Adrenal gland (tissue), 12 donors: ENCODE results near the gene ELF2. TPM values are rescaled to one million over a fixed set of nuclear protein-coding genes. Genes with fewer than 3 reads are reported as not detected.
"Not testable (repeated sequence)": the region's sequence is repeated elsewhere in the genome, so short reads cannot be mapped to it uniquely, and the experiment has no call there.

Experiments
- DNase-seq, 7 donors: peaks; one replicate each; pipeline ENCODE4 v3.0.0-alpha.2; 2019 to 2020
- H3K27ac ChIP-seq, 5 donors: fragments of 200-600 bp; sonication (generic) in 4 of 5; 1 replicate in 3 of 5; 2 replicates in 2 of 5; pipeline versions ENCODE4 v1.5.1 to v1.8.0; 2016 to 2020; ENCODE audit warnings: mild to moderate bottlenecking in 1 of 5
- H3K27me3 ChIP-seq: fragments of 200-600 bp; 2 replicates; pipeline ENCODE4 v1.8.0; 2021
- H3K36me3 ChIP-seq, 2 donors: fragments of 200-600 bp; replicated peaks in 1 of 2; 1 replicate in 1 of 2; 2 replicates in 1 of 2; pipeline versions ENCODE4 v1.5.1 to v1.8.0; 2018 to 2022
- H3K4me1 ChIP-seq, 2 donors: fragments of 200-600 bp; replicated peaks in 1 of 2; 1 replicate in 1 of 2; 2 replicates in 1 of 2; pipeline versions ENCODE4 v1.5.1 to v1.8.0; 2018 to 2021
- H3K4me3 ChIP-seq, 4 donors: fragments of 200-600 bp; sonication (generic) in 3 of 4; one replicate each; pipeline ENCODE4 v1.5.1; 2016 to 2018
- H3K9me3 ChIP-seq, 3 donors: fragments of 200-600 bp; sonication (generic) in 1 of 3; replicated peaks in 1 of 3; 1 replicate in 2 of 3; 2 replicates in 1 of 3; pipeline versions ENCODE4 v1.5.1 to v1.8.0; 2016 to 2021
- CTCF ChIP-seq, 6 experiments: fragments of 450-650 bp in 4 of 6; fragments of 200-600 bp in 2 of 6; sonication (generic) in 1 of 6; IDR thresholded peaks; 1 replicate in 5 of 6; 2 replicates in 1 of 6; pipeline versions ENCODE4 v1.5.1 to v1.8.0; 2016 to 2021; ENCODE audit warnings: antibody characterized with exemption in 6 of 6, mild to moderate bottlenecking in 2 of 6, moderate library complexity in 1 of 6
- POLR2A ChIP-seq, 2 donors: fragments of 450-650 bp; IDR thresholded peaks; one replicate each; pipeline ENCODE4 v1.6.1; 2017; ENCODE audit warnings: antibody characterized with exemption in 2 of 2, mild to moderate bottlenecking in 2 of 2, moderate library complexity in 1 of 2
- WGBS, 4 donors: extraction: QIAGEN DNeasy Blood & Tissue Kit in 2 of 4; methylation state at CpG; one replicate each; pipeline versions ENCODE4 v1.1.5 to v1.1.7; 2013 to 2017; 5-methylcytosine and 5-hydroxymethylcytosine counted together
- intact Hi-C, 2 donors: fragments of 100-400 bp; cut with DNase I; formaldehyde crosslinking; loops; one replicate each; pipeline versions ENCODE4 v1.14.1 to v1.15.0; 2022 to 2023
- polyA plus RNA-seq, 3 donors: library from polyadenylated mRNA; stranded (reverse); fragments of 200-250 nt in 2 of 3; fragments of 350-450 nt in 1 of 3; fragmentation: Illumina TruSeq in 1 of 3; extraction: RNeasy Lipid Tissue Mini Kit (QIAGEN cat#74804) in 1 of 3; gene quantifications; one replicate each; pipeline ENCODE4 v1.2.3, GENCODE V29; 2013 to 2014
- total RNA-seq, 9 donors: library from RNA; depleted of rRNA in 4 of 9; stranded (reverse); fragments of >200 nt in 4 of 9; fragments of 120-200 nt in 1 of 9; fragmentation: NEBNext Ultra II Directional in 1 of 9; extraction: Animal tissue kit (Norgen Biotek cat#: 25700) in 1 of 9; gene quantifications; one replicate each; pipeline versions ENCODE4 v1.1.0 to v1.2.4, GENCODE V29; 2013 to 2023
- donor health status: healthy with polysubstance abuse.
- donor health status: Bipolar disorder and iron deficiency.
- donor health status: DM: yes; HTN: yes; CAD: no.
- donor health status: DM: no; HTN: no; CAD: no.
- donor health status: DM: no; HTN: no; CAD: no.
- donor health status: DM: yes; HTN: yes; CAD: no.

The ELF2 gene
- total and polyA plus RNA-seq, 12 donors = 14.0 to 54.4 (median 26.6) TPM

GRCh38 chr4:139077567-139078355, 99.3 kb downstream of the ELF2 start:
- H3K4me3 ChIP-seq = no peak overlapping the region
- TF ChIP-seq CTCF (IDR thresholded peaks at IDR 0.05) (no peak), POLR2A (IDR thresholded peaks at IDR 0.05) (no peak)
- H3K36me3 ChIP-seq = no peaks in the 10 kb centered on the region
- WGBS, 4 donors = 63 to 73% (median 67%) methylated on average over 1 of the region's 1 CpG
- DNase-seq = no peak
- H3K4me1 ChIP-seq = peaks cover 11 to 54% of the 10 kb centered on the region in 2 donors
- no peaks in the 10 kb centered on the region for H3K9me3 ChIP-seq
- no peak overlapping the region for H3K27ac ChIP-seq
- H3K27me3 ChIP-seq = no peaks in the 10 kb centered on the region
- intact Hi-C loops = no loop called here

DNA sequence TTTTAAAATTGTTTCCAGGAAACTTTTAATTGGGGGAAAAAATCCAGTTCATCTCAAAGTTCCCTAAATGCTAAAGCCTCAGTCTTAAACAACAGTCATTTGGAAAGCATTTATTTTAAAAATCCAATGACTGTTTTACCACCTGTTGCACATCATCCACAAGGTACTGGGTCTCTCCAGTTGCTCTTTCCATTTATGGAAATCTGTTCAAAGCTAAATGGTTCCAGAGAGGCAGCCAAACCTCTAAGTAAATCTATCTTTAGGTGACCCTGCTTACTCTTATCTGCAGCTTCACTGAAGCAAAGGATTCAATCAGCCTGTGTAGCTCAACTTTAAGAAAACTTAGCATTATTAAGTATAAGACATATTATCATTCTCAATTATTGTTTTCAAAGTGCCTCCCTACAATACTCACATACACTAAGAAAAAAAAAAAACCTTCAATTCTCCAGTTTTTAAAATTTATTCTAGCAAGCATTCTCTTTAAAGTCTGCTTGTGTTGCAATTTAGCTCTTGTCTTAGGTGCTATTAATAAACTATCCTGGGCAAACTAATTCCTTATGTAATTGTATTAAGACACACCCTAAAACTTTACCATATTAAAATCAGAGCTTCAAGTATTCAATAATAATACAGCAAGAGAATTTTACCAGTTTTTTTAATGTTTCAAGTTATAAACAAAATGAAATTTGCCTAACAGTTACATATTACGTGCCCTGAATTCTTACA, 100.8 kb downstream of the ELF2 start:
- no peaks in the 10 kb centered on the region for H3K27me3 ChIP-seq
- H3K36me3 ChIP-seq = peaks cover 0 to 11% of the 10 kb centered on the region in 2 donors
- DNase-seq = no peak
- intact Hi-C loops = no loop called here
- H3K4me3 ChIP-seq = no peak overlapping the region
- TF ChIP-seq POLR2A (IDR thresholded peaks at IDR 0.05) (no peak), CTCF (IDR thresholded peaks at IDR 0.05) (no peak)
- WGBS, 4 donors = 88 to 95% (median 94%) methylated on average over 1 of the region's 1 CpG
- H3K9me3 ChIP-seq = no peaks in the 10 kb centered on the region
- peaks cover 7 to 40% of the 10 kb centered on the region in 2 donors for H3K4me1 ChIP-seq
- H3K27ac ChIP-seq = no peak overlapping the region

GRCh38 chr4:139060591-139060990, 116.4 kb downstream of the ELF2 start:
- no peaks in the 10 kb centered on the region for H3K27me3 ChIP-seq
- peaks cover 0 to 12% of the 10 kb centered on the region in 2 donors for H3K4me1 ChIP-seq
- H3K4me3 ChIP-seq = no peak overlapping the region
- 61 to 67% (median 64%) methylated on average over 3 of the region's 3 CpGs for WGBS, 4 donors
- H3K27ac ChIP-seq = no peak overlapping the region
- H3K36me3 ChIP-seq = peaks cover 0 to 46% of the 10 kb centered on the region in 2 donors
- intact Hi-C loops = no loop called here
- DNase-seq = no peak
- no peaks in the 10 kb centered on the region for H3K9me3 ChIP-seq
- no peak for TF ChIP-seq POLR2A (IDR thresholded peaks at IDR 0.05)
- TF ChIP-seq CTCF (IDR thresholded peaks at IDR 0.05) = no peak

DNA sequence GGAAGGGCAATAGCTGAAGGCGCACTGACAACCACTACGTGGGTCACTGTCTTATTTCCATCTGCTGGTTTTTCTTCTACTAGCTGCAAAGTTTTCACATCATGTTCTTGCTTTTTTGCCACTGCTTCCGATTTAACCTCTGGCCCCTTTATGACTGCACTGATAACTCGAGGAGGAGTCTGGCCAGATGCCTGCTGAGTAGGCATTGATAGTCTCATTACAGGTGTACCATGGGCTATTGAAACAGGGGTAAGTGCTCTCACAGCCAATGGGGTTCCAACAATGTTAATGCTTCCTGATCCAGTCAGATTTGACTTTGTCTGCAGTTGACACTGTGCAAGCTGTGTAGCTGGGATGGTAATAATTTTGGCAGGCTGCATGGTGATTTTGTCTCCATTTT, 118.0 kb downstream of the ELF2 start:
- peaks cover 0 to 39% of the 10 kb centered on the region in 2 donors for H3K36me3 ChIP-seq

More for the DNA sequence above, 118.0 kb downstream of the ELF2 start:
- intact Hi-C loops, DNase-seq, H3K4me3 ChIP-seq, H3K27ac ChIP-seq, H3K9me3 ChIP-seq, H3K27me3 ChIP-seq: not testable (repeated sequence)
- H3K4me1 ChIP-seq = peaks cover 0 to 24% of the 10 kb centered on the region in 2 donors
- 57 to 62% (median 59%) methylated on average over 4 of the region's 4 CpGs for WGBS, 4 donors
